ENCODE measurements around the gene ABLIM2. TPM values are rescaled to one million over a fixed set of nuclear protein-coding genes. Genes with fewer than 3 reads are reported as not detected.

ABLIM2 gene
- total RNA-seq, 2 donors from 2014 or later, result 2.6 to 7.3 TPM

GRCh38 chr4:8097141-8097541, 61.5 kb downstream of the ABLIM2 start:
- TF ChIP-seq, protein P1, sequence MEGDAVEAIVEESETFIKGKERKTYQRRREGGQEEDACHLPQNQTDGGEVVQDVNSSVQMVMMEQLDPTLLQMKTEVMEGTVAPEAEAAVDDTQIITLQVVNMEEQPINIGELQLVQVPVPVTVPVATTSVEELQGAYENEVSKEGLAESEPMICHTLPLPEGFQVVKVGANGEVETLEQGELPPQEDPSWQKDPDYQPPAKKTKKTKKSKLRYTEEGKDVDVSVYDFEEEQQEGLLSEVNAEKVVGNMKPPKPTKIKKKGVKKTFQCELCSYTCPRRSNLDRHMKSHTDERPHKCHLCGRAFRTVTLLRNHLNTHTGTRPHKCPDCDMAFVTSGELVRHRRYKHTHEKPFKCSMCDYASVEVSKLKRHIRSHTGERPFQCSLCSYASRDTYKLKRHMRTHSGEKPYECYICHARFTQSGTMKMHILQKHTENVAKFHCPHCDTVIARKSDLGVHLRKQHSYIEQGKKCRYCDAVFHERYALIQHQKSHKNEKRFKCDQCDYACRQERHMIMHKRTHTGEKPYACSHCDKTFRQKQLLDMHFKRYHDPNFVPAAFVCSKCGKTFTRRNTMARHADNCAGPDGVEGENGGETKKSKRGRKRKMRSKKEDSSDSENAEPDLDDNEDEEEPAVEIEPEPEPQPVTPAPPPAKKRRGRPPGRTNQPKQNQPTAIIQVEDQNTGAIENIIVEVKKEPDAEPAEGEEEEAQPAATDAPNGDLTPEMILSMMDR (IDR thresholded peaks at IDR 0.05), result no peak
- TF ChIP-seq POLR2A (IDR thresholded peaks at IDR 0.05) (no peak), POLR2AphosphoS5 (IDR thresholded peaks at IDR 0.05) (no peak)
- no peak overlapping the region for H3K27ac ChIP-seq
- H3K4me1 ChIP-seq (replicated peaks), result no peaks in the 10 kb centered on the region
- H3K4me3 ChIP-seq, result no peak overlapping the region
- no peaks in the 10 kb centered on the region for H3K9me3 ChIP-seq
- intact Hi-C loops (cut with DNase I), result no loop called here
- WGBS, result 94% methylated on average over 23 of the region's 23 CpGs
- no peak for DNase-seq (ENCODE audit: low spot score)
- no peaks in the 10 kb centered on the region for H3K27me3 ChIP-seq (replicated peaks; ENCODE audit: insufficient read depth)
- H3K36me3 ChIP-seq, result no peaks in the 10 kb centered on the region

DNA sequence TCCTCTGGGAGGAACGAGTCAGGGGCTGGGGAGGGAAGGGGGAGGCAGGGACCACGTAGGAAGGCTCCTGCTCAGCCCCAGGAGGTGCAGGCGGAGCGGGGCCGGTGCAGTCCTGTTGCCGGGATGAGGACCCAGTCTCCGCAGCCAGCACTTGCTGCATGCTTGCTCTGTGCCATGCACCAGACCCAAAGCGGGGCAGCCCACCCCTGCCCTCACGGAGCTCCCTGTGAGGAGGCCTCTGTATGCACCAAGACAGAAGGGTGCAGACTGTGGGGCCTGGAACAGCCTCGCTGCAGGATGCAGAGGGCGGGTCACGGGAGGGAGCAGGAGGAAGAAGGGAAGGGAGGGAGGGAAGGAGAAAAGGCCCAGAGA, 61.9 kb downstream of the ABLIM2 start:
- 76% methylated on average over 12 of the region's 12 CpGs for WGBS
- intact Hi-C loops (cut with DNase I), result no loop called here
- Histone ChIP-seq H3K27me3 (replicated peaks; ENCODE audit: insufficient read depth) (no peaks in the 10 kb centered on the region), H3K4me3 (no peak overlapping the region), H3K36me3 (no peaks in the 10 kb centered on the region), H3K9me3 (no peaks in the 10 kb centered on the region), H3K4me1 (replicated peaks) (no peaks in the 10 kb centered on the region), H3K27ac (no peak overlapping the region)
- DNase-seq (ENCODE audit: low spot score), result no peak
- TF ChIP-seq POLR2A (IDR thresholded peaks at IDR 0.05) (no peak), POLR2AphosphoS5 (IDR thresholded peaks at IDR 0.05) (no peak)
- TF ChIP-seq, protein P1 (IDR thresholded peaks at IDR 0.05), result no peak

DNA sequence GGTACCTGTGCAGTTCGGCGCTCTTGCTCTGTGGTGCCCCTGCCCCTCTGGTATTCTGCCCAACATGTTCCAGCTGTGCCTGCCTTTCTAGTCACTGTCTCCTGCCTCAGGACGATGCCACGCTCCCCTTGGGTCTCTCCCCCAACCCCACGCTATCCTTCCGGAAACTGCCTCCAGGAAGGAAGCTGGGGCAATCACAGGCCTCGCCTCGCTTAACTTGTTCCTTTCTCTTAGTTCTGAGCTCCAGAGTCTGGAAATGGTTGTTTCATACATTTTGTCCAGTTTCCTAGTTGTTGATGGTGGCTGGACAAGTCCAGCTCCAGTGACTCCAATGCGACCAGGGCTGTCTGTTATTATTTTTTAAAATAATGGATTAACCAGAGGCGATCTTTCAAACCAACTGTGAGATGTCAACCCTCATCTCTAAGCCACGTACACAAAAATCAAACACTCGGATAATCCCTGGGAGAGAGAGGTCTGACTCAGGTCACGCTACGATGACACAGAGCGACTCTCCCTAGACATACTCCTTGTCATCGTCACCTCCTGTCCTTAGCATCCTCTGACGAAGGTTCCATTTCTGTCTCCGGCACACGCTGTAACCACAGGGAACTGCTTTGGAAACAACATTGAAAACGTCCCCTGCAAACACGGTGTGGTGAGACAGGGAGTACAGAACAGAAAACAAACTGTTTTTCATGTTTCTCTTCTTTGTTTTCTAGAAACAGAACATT, 62.5 kb downstream of the ABLIM2 start:
- no peak for DNase-seq (ENCODE audit: low spot score)
- 88% methylated on average over 21 of the region's 21 CpGs for WGBS
- no peak overlapping the region for H3K27ac ChIP-seq
- intact Hi-C loops (cut with DNase I), result no loop called here
- H3K36me3 ChIP-seq, result no peaks in the 10 kb centered on the region
- no peak for TF ChIP-seq POLR2AphosphoS5 (IDR thresholded peaks at IDR 0.05)
- no peak for TF ChIP-seq POLR2A (IDR thresholded peaks at IDR 0.05)
- TF ChIP-seq, protein P1 (IDR thresholded peaks at IDR 0.05), result no peak
- H3K27me3 ChIP-seq (replicated peaks; ENCODE audit: insufficient read depth), result no peaks in the 10 kb centered on the region
- H3K4me1 ChIP-seq (replicated peaks), result no peaks in the 10 kb centered on the region
- H3K4me3 ChIP-seq, result no peak overlapping the region
- H3K9me3 ChIP-seq, result no peaks in the 10 kb centered on the region

- no peak for TF ChIP-seq POLR2AphosphoS5 (IDR thresholded peaks at IDR 0.05)
- TF ChIP-seq POLR2A (IDR thresholded peaks at IDR 0.05), result no peak
- TF ChIP-seq, protein P1 (IDR thresholded peaks at IDR 0.05), result no peak
- no peak overlapping the region for H3K4me3 ChIP-seq
- intact Hi-C loops (cut with DNase I), result no loop called here
- no peak for DNase-seq (ENCODE audit: low spot score)
- 96% methylated on average over 2 of the region's 2 CpGs for whole genome bisulfite sequencing
- H3K9me3 ChIP-seq, result no peaks in the 10 kb centered on the region
- no peak overlapping the region for H3K27ac ChIP-seq
- H3K4me1 ChIP-seq (replicated peaks), result no peaks in the 10 kb centered on the region
- H3K27me3 ChIP-seq (replicated peaks; ENCODE audit: insufficient read depth), result no peaks in the 10 kb centered on the region
- no peaks in the 10 kb centered on the region for H3K36me3 ChIP-seq
These were observed 64.9 kb downstream of the ABLIM2 start for GRCh38 chr4:8093587-8094274.

DNA sequence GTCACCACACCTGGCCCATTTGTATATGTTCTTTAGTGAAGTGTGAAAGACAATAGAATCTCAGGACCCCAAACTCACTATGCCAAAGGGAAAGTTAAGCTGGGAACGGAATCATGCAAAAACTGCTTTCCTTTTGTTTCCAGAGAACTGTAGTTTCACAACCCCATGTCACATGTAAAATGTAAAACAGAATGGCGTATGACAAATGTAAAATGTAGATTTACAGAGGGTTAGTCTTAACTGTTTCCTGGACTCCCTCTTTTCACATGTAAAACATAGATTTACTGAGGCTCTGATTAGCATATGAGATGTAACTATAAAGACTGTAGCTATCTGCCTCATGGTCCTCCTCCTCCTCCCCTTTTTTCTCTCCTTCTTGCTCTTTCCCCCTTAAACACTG, 66.3 kb downstream of the ABLIM2 start:
- Histone ChIP-seq H3K36me3 (no peaks in the 10 kb centered on the region), H3K27me3 (replicated peaks; ENCODE audit: insufficient read depth) (no peaks in the 10 kb centered on the region), H3K4me3 (no peak overlapping the region), H3K9me3 (no peaks in the 10 kb centered on the region), H3K4me1 (replicated peaks) (no peaks in the 10 kb centered on the region), H3K27ac (no peak overlapping the region)
- TF ChIP-seq, protein P1 (IDR thresholded peaks at IDR 0.05), result no peak
- TF ChIP-seq POLR2AphosphoS5 (IDR thresholded peaks at IDR 0.05), result no peak
- 90% methylated on average over 2 of the region's 2 CpGs for WGBS
- intact Hi-C loops (cut with DNase I), result no loop called here
- DNase-seq (ENCODE audit: low spot score), result no peak
